ENCODE results near the gene PPFIA4. TPM values are rescaled to one million over a fixed set of nuclear protein-coding genes. Genes with fewer than 3 reads are reported as not detected.

PPFIA4 gene
- total and polyA plus RNA-seq, 8 donors: 0.09 to 0.82 (median 0.36) TPM

DNA sequence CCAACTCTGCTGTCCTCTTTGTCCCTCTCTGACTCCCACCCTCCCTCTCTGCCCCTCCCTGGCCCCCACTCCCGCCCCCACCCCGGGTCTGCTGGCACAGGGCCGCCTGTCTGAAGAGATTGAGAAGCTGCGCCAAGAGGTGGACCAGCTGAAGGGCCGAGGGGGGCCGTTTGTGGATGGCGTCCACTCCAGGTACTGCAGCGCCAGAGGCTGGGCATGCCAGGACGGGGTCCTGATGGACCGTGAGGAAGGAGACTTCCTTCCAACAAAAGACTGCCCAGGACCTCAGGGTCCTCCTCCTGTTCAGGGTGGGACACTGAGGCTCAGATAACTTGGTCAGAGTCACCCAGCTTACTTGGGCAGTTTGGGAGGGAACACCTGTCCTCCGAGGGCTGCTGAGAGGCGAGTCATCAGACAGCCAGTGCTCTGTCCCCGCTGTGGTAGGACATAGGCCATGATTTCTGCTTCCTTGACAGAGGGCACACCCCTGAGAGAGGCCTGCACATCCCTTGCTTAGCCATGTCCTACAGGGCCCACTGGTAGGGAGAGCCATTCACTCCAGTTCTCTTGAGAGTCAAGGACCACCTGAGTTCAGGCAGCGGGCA, 23.4 kb downstream of the PPFIA4 start:
- H3K4me3 ChIP-seq: no peak overlapping the region
- WGBS, 2 donors: 70 to 85% methylated on average over 14 of the region's 14 CpGs
- intact Hi-C loops (cut with DNase I): no loop called here
- no peaks in the 10 kb centered on the region for H3K9me3 ChIP-seq
- H3K4me1 ChIP-seq: no peaks in the 10 kb centered on the region
- FAIRE-seq (no peak), ATAC-seq (no peak), DNase-seq (no peak)
- H3K27ac ChIP-seq: no peak overlapping the region
- TF ChIP-seq CTCF (IDR thresholded peaks at IDR 0.05): no peak
- H3K27me3 ChIP-seq: no peaks in the 10 kb centered on the region
- H3K36me3 ChIP-seq: no peaks in the 10 kb centered on the region

- ATAC-seq (no peak), DNase-seq (no peak), FAIRE-seq (no peak)
- no peak overlapping the region for H3K4me3 ChIP-seq
- intact Hi-C loops (cut with DNase I): no loop called here
- no peaks in the 10 kb centered on the region for H3K27me3 ChIP-seq
- TF ChIP-seq CTCF (IDR thresholded peaks at IDR 0.05): no peak
- WGBS, 2 donors: 67 to 69% methylated on average over 4 of the region's 4 CpGs
- H3K9me3 ChIP-seq: no peaks in the 10 kb centered on the region
- H3K36me3 ChIP-seq: no peaks in the 10 kb centered on the region
- H3K27ac ChIP-seq: no peak overlapping the region
- H3K4me1 ChIP-seq: no peaks in the 10 kb centered on the region
Observed at GRCh38 chr1:203050826-203051225, 24.5 kb downstream of the PPFIA4 start.

- no peak for TF ChIP-seq CTCF (IDR thresholded peaks at IDR 0.05)
- no peak for ATAC-seq
- Histone ChIP-seq H3K9me3 (no peaks in the 10 kb centered on the region), H3K4me1 (no peaks in the 10 kb centered on the region), H3K4me3 (no peak overlapping the region), H3K36me3 (no peaks in the 10 kb centered on the region), H3K27me3 (no peaks in the 10 kb centered on the region), H3K27ac (no peak overlapping the region)
- intact Hi-C loops (cut with DNase I): no loop called here
- FAIRE-seq: no peak
- 47 to 50% methylated on average over 19 to 20 of the region's 20 CpGs for WGBS, 2 donors
- DNase-seq: no peak
Observed at GRCh38 chr1:203051841-203052324, 25.6 kb downstream of the PPFIA4 start.

- no peaks in the 10 kb centered on the region for H3K9me3 ChIP-seq
- no peaks in the 10 kb centered on the region for H3K27me3 ChIP-seq
- H3K36me3 ChIP-seq: no peaks in the 10 kb centered on the region
- no peak for TF ChIP-seq CTCF (IDR thresholded peaks at IDR 0.05)
- no peak overlapping the region for H3K4me3 ChIP-seq
- no peak overlapping the region for H3K27ac ChIP-seq
- WGBS, 2 donors: 81 to 89% methylated on average over 3 of the region's 3 CpGs
- intact Hi-C loops (cut with DNase I): no loop called here
- DNase-seq (no peak), ATAC-seq (no peak), FAIRE-seq (no peak)
- no peaks in the 10 kb centered on the region for H3K4me1 ChIP-seq
Observed at GRCh38 chr1:203052601-203053000, 26.3 kb downstream of the PPFIA4 start.

- no peak for FAIRE-seq
- WGBS, 2 donors: 23 to 36% methylated on average over 1 of the region's 1 CpG
- no peak for ATAC-seq
Observed at GRCh38 chr1:203054184-203054583, 27.9 kb downstream of the PPFIA4 start.

More at GRCh38 chr1:203054184-203054583, 27.9 kb downstream of the PPFIA4 start:
- DNase-seq: no peak
- Histone ChIP-seq H3K4me1 (no peaks in the 10 kb centered on the region), H3K9me3 (no peaks in the 10 kb centered on the region), H3K27me3 (no peaks in the 10 kb centered on the region), H3K4me3 (no peak overlapping the region), H3K36me3 (no peaks in the 10 kb centered on the region), H3K27ac (no peak overlapping the region)
- intact Hi-C loops (cut with DNase I): no loop called here
- no peak for TF ChIP-seq CTCF (IDR thresholded peaks at IDR 0.05)
